ACC112 (cell line): ENCODE measurements around the gene RGPD8.
"Not testable (repeated sequence)": the region's sequence is repeated elsewhere in the genome, so short reads cannot be mapped to it uniquely, and the experiment has no call there.

Experiments used
- H2AFZ ChIP-seq: fragments of 200-600 bp; sonication (generic); one replicate; pipeline ENCODE4 v1.6.0; 2017; ENCODE audit warnings: antibody characterized with exemption, low read length; ENCODE audit not compliant: unreplicated experiment
- H3K27ac ChIP-seq: fragments of 200-600 bp; sonication (generic); 2 replicates; pipeline ENCODE4 v1.5.1; 2014; ENCODE audit warnings: low read depth, mild to moderate bottlenecking, antibody characterized with exemption, low read length, moderate library complexity
- H3K27me3 ChIP-seq: fragments of 200-600 bp; sonication (generic); 2 replicates; pipeline ENCODE4 v1.6.1; 2014; ENCODE audit warnings: mild to moderate bottlenecking, antibody characterized with exemption, low read length, moderate library complexity, mixed read lengths; ENCODE audit not compliant: insufficient read depth
- H3K36me3 ChIP-seq: fragments of 200-600 bp; sonication (generic); 2 replicates; pipeline ENCODE4 v1.6.1; 2016; ENCODE audit warnings: mild to moderate bottlenecking, antibody characterized with exemption, low read length, moderate library complexity, mixed read lengths; ENCODE audit not compliant: insufficient read depth
- H3K4me1 ChIP-seq: fragments of 200-600 bp; sonication (generic); one replicate; pipeline ENCODE4 v1.6.1; 2016; ENCODE audit warnings: low read length, mixed read lengths; ENCODE audit not compliant: insufficient read depth, unreplicated experiment, control insufficient read depth
- H3K4me3 ChIP-seq: fragments of 200-600 bp; sonication (generic); 2 replicates; pipeline ENCODE4 v1.5.1; 2014; ENCODE audit warnings: mild to moderate bottlenecking, low read depth, low read length
- H3K79me2 ChIP-seq: fragments of 200-600 bp; sonication (generic); one replicate; pipeline ENCODE4 v1.6.0; 2016; ENCODE audit warnings: low read length; ENCODE audit not compliant: control insufficient read depth, unreplicated experiment, insufficient read depth

The RGPD8 gene

GRCh38 chr2:112463256-112463655 is 29.8 kb upstream of the RGPD8 start:
- no peaks in the 10 kb centered on the region for H3K4me1 ChIP-seq
- H3K36me3 ChIP-seq = no peaks in the 10 kb centered on the region
- H2AFZ ChIP-seq = no peak overlapping the region
- H3K4me3 ChIP-seq = no peak overlapping the region
- no peaks in the 10 kb centered on the region for H3K79me2 ChIP-seq
- no peak overlapping the region for H3K27ac ChIP-seq
- H3K27me3 ChIP-seq = no peaks in the 10 kb centered on the region; the same call in 1 of the 2 replicates

GRCh38 chr2:112462178-112462577 is 28.7 kb upstream of the RGPD8 start:
- no peak overlapping the region for H2AFZ ChIP-seq

GRCh38 chr2:112459372-112459771 is 25.9 kb upstream of the RGPD8 start:
- Histone ChIP-seq H3K36me3 (no peaks in the 10 kb centered on the region), H2AFZ (no peak overlapping the region), H3K27ac (no peak overlapping the region), H3K79me2 (no peaks in the 10 kb centered on the region), H3K4me1 (no peaks in the 10 kb centered on the region), H3K4me3 (no peak overlapping the region), H3K27me3 (no peaks in the 10 kb centered on the region; the same call in 1 of the 2 replicates)

More at GRCh38 chr2:112462178-112462577, 28.7 kb upstream of the RGPD8 start:
- Histone ChIP-seq H3K79me2 (no peaks in the 10 kb centered on the region), H3K27me3 (no peaks in the 10 kb centered on the region; the same call in 1 of the 2 replicates), H3K27ac (no peak overlapping the region), H3K4me3 (no peak overlapping the region), H3K36me3 (no peaks in the 10 kb centered on the region), H3K4me1 (no peaks in the 10 kb centered on the region)

- no peak overlapping the region for H3K27ac ChIP-seq
- H3K4me3 ChIP-seq = no peak overlapping the region
- H3K4me1 ChIP-seq = no peaks in the 10 kb centered on the region
- no peaks in the 10 kb centered on the region for H3K79me2 ChIP-seq
- H2AFZ ChIP-seq = no peak overlapping the region
- no peaks in the 10 kb centered on the region; the same call in 1 of the 2 replicates for H3K27me3 ChIP-seq
- H3K36me3 ChIP-seq = no peaks in the 10 kb centered on the region
These were observed 21.1 kb upstream of the RGPD8 start for GRCh38 chr2:112454586-112454985.

GRCh38 chr2:112451317-112451716 is 17.9 kb upstream of the RGPD8 start:
- Histone ChIP-seq H3K27ac (no peak overlapping the region), H3K4me1 (no peaks in the 10 kb centered on the region), H2AFZ (no peak overlapping the region), H3K27me3 (no peaks in the 10 kb centered on the region), H3K79me2 (no peaks in the 10 kb centered on the region), H3K4me3 (no peak overlapping the region), H3K36me3 (no peaks in the 10 kb centered on the region)

- Histone ChIP-seq H3K4me1 (no peaks in the 10 kb centered on the region), H3K4me3 (no peak overlapping the region), H3K36me3 (no peaks in the 10 kb centered on the region), H3K27ac (no peak overlapping the region), H3K79me2 (no peaks in the 10 kb centered on the region), H2AFZ (no peak overlapping the region), H3K27me3 (no peaks in the 10 kb centered on the region)
These were observed 16.4 kb upstream of the RGPD8 start for GRCh38 chr2:112449854-112450253.

- not testable (repeated sequence) for H3K27me3 ChIP-seq, H3K27ac ChIP-seq, H2AFZ ChIP-seq, H3K36me3 ChIP-seq, H3K79me2 ChIP-seq, H3K4me1 ChIP-seq, H3K4me3 ChIP-seq
These were observed 10.8 kb upstream of the RGPD8 start for GRCh38 chr2:112444256-112444655.

GRCh38 chr2:112438603-112439261 is 5.3 kb upstream of the RGPD8 start:
- H3K79me2 ChIP-seq, H2AFZ ChIP-seq, H3K4me3 ChIP-seq, H3K36me3 ChIP-seq, H3K27ac ChIP-seq, H3K4me1 ChIP-seq, H3K27me3 ChIP-seq: not testable (repeated sequence)

- not testable (repeated sequence) for H2AFZ ChIP-seq, H3K36me3 ChIP-seq, H3K4me1 ChIP-seq, H3K79me2 ChIP-seq, H3K4me3 ChIP-seq, H3K27ac ChIP-seq, H3K27me3 ChIP-seq
These were observed 4.0 kb upstream of the RGPD8 start for GRCh38 chr2:112437405-112437831.

- H2AFZ ChIP-seq, H3K4me1 ChIP-seq, H3K27ac ChIP-seq, H3K4me3 ChIP-seq, H3K27me3 ChIP-seq, H3K79me2 ChIP-seq, H3K36me3 ChIP-seq: not testable (repeated sequence)
These were observed 3.5 kb upstream of the RGPD8 start for GRCh38 chr2:112436993-112437392.

- not testable (repeated sequence) for H3K4me3 ChIP-seq, H3K79me2 ChIP-seq, H3K27ac ChIP-seq, H3K4me1 ChIP-seq, H2AFZ ChIP-seq, H3K36me3 ChIP-seq, H3K27me3 ChIP-seq
These were observed 2.4 kb upstream of the RGPD8 start for GRCh38 chr2:112435716-112436431.
